Neuron (in vitro differentiated cells): ENCODE results near the gene CMTM4.

ENCODE experiments used
- H2AFZ ChIP-seq: one replicate; pipeline ENCODE4 v1.6.1; 2013; ENCODE audit warnings: low read depth, mild to moderate bottlenecking, inconsistent platforms, low read length, moderate library complexity
- H3K27me3 ChIP-seq: one replicate; pipeline ENCODE4 v1.6.1; 2013; ENCODE audit warnings: low read length; ENCODE audit not compliant: insufficient read depth
- H3K36me3 ChIP-seq: one replicate; pipeline ENCODE4 v1.6.1; 2013; ENCODE audit warnings: low read length; ENCODE audit not compliant: insufficient read depth
- H3K4me1 ChIP-seq: one replicate; pipeline ENCODE4 v1.6.1; 2013; ENCODE audit warnings: low read length; ENCODE audit not compliant: insufficient read depth
- H3K4me3 ChIP-seq: 2 replicates; pipeline ENCODE4 v1.5.1; 2013; ENCODE audit warnings: mild to moderate bottlenecking, low read length, moderate library complexity
- H3K9me3 ChIP-seq: one replicate; pipeline ENCODE4 v1.6.1; 2013; ENCODE audit warnings: low read length

The CMTM4 gene

GRCh38 chr16:66717776-66718175, 21.2 kb upstream of the CMTM4 start:
- Histone ChIP-seq H2AFZ (no peak overlapping the region), H3K27me3 (no peaks in the 10 kb centered on the region), H3K36me3 (peaks cover 35% of the 10 kb centered on the region), H3K9me3 (no peaks in the 10 kb centered on the region), H3K4me3 (no peak overlapping the region), H3K4me1 (no peaks in the 10 kb centered on the region)

DNA sequence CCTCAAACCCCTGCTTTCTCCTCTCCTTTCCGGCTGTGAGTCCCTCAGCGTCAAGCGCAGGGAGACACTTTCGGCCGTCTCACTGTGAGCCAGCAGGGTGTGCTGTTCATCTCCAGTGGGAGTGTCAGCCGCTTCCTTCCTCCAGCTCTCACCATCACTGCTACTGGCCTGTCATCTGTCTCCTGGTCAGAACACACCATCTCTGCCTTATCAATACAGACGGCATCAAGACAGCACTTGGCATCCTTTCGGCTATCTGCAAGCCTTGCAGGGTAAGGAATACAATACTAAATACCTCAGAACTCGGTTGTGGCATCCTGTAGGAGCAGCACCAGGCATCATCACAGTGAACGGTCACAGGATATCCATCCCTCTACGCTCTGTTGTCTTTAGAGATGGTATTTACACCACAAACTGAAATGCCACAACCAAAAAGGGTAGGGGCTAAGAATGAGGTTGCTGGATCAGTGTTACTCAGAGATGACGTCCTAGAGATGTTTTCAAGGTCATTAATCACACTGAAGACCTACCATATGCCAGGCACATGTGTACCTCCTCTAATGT, 20.7 kb upstream of the CMTM4 start:
- no peaks in the 10 kb centered on the region for H3K27me3 ChIP-seq
- no peaks in the 10 kb centered on the region for H3K9me3 ChIP-seq
- H2AFZ ChIP-seq, result no peak overlapping the region
- H3K4me3 ChIP-seq, result no peak overlapping the region
- H3K36me3 ChIP-seq, result peaks cover 30% of the 10 kb centered on the region
- no peaks in the 10 kb centered on the region for H3K4me1 ChIP-seq

DNA sequence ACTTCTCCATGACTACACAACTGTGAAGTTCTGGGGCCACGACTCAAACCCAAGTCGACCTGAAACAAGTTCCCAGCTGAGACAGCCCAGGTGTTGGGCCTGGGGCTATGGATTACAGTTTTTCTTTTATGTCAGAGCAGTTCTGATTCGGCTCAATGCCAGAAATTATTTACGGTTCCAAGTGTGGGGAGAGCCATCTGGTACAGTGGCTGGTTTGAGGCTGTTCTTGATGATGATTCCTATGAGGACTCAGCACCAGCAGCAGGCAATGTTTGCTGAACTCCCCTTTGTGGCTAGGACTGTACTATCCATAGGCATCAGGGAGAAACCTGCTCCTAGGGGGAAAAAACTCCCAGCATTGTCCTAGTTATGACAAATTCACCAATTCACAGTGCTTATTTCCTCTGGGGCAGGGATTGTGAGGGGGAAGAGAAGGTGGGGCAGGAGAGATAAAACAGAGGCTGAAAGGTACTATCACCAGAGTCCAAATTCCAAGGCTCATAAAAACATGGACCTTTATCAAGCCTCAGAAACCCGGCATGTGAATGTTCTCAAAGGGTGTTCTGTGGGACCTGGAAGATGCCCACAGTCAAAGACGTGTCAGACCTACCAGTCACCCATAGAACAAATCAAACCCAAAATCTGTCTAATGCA, 18.2 kb upstream of the CMTM4 start:
- no peaks in the 10 kb centered on the region for H3K9me3 ChIP-seq
- H3K4me1 ChIP-seq, result no peaks in the 10 kb centered on the region

DNA sequence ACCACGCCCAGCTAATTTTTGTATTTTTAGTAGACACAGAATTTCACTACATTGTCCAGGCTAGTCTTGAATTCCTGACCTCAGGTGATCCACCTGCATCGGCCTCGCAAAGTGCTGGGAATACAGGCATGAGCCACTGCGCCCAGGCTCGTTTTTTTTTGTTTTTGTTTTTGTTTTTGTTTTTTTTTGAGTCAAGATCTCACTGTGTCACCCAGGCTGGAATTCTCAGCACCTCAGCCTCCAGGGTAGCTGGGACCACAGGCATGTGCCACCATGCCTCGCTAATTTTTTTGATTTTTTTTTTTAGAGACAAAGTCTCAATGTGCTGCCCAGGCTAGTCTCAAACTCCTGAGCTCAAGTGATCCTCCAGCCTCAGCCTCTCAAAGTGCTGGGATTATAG, 17.5 kb upstream of the CMTM4 start:
- Histone ChIP-seq H3K4me1 (no peaks in the 10 kb centered on the region), H3K4me3 (no peak overlapping the region), H3K36me3 (peaks cover 6% of the 10 kb centered on the region), H3K9me3 (no peaks in the 10 kb centered on the region), H3K27me3 (no peaks in the 10 kb centered on the region), H2AFZ (no peak overlapping the region)

More for the DNA sequence above, 18.2 kb upstream of the CMTM4 start:
- H3K36me3 ChIP-seq, result peaks cover 12% of the 10 kb centered on the region
- H3K27me3 ChIP-seq, result no peaks in the 10 kb centered on the region
- no peak overlapping the region for H2AFZ ChIP-seq
- H3K4me3 ChIP-seq, result no peak overlapping the region

DNA sequence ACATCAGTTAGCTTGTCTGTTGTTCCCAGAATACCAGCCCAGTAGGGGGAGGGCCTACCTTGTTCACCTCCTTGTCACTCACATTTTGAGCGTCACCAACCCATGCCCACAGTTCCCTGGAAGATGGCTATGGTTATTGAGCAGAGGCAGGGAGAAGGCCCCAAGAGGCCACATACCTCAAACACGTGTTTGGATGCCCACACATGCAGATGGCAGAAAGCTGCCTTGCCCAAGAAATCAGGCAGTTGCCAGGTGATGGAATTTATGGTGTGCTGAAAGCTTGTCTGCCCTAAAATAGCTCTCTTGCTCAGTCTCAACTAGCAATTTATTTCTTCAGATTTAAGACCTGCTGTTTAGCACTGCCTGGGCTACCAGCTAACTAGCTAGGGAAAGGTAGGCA, 16.5 kb upstream of the CMTM4 start:
- Histone ChIP-seq H3K36me3 (peaks cover 2% of the 10 kb centered on the region), H3K4me1 (no peaks in the 10 kb centered on the region), H2AFZ (no peak overlapping the region)

GRCh38 chr16:66712512-66712911, 16.0 kb upstream of the CMTM4 start:
- Histone ChIP-seq H3K4me1 (peaks cover 2% of the 10 kb centered on the region), H3K36me3 (peaks cover 2% of the 10 kb centered on the region), H2AFZ (no peak overlapping the region), H3K4me3 (no peak overlapping the region), H3K27me3 (no peaks in the 10 kb centered on the region), H3K9me3 (no peaks in the 10 kb centered on the region)

More for the DNA sequence above, 16.5 kb upstream of the CMTM4 start:
- Histone ChIP-seq H3K27me3 (no peaks in the 10 kb centered on the region), H3K4me3 (no peak overlapping the region), H3K9me3 (no peaks in the 10 kb centered on the region)

DNA sequence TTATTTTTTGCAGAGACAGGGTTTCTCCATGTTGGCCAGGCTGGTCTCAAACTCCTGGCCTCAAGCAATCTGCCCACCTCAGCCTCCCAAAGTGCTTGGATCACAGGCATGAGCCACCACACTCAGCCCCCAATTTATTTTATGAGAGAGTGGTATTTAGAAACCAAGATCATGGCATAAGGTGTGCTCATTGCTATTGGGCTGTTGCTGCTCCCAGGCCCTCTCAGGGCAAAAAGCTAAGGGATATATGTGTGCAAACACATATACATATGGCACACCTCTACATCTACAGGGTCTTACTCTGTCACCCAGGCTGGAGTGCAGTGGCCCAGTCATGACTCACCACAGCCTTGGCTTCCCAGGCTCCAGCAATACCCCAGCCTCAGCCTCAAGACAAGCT, 15.0 kb upstream of the CMTM4 start:
- no peaks in the 10 kb centered on the region for H3K27me3 ChIP-seq
- H3K36me3 ChIP-seq, result no peaks in the 10 kb centered on the region
- no peaks in the 10 kb centered on the region for H3K9me3 ChIP-seq
- peaks cover 7% of the 10 kb centered on the region for H3K4me1 ChIP-seq
- H2AFZ ChIP-seq, result no peak overlapping the region
- H3K4me3 ChIP-seq, result no peak overlapping the region

- Histone ChIP-seq H3K27me3 (no peaks in the 10 kb centered on the region), H3K4me3 (no peak overlapping the region), H3K36me3 (no peaks in the 10 kb centered on the region), H3K9me3 (no peaks in the 10 kb centered on the region), H3K4me1 (peaks cover 7% of the 10 kb centered on the region), H2AFZ (no peak overlapping the region)
These were observed 9.9 kb upstream of the CMTM4 start for GRCh38 chr16:66706506-66706880.

- no peak overlapping the region for H3K4me3 ChIP-seq
- H3K4me1 ChIP-seq, result peaks cover 7% of the 10 kb centered on the region
- no peaks in the 10 kb centered on the region for H3K36me3 ChIP-seq
- H2AFZ ChIP-seq, result no peak overlapping the region
- H3K9me3 ChIP-seq, result no peaks in the 10 kb centered on the region
- no peaks in the 10 kb centered on the region for H3K27me3 ChIP-seq
These were observed 9.4 kb upstream of the CMTM4 start for GRCh38 chr16:66705790-66706505.

GRCh38 chr16:66703406-66704215, 7.1 kb upstream of the CMTM4 start:
- no peaks in the 10 kb centered on the region for H3K36me3 ChIP-seq
- no peak overlapping the region for H2AFZ ChIP-seq
- H3K4me3 ChIP-seq, result no peak overlapping the region
- peaks cover 7% of the 10 kb centered on the region for H3K4me1 ChIP-seq
- H3K27me3 ChIP-seq, result no peaks in the 10 kb centered on the region
- no peaks in the 10 kb centered on the region for H3K9me3 ChIP-seq

GRCh38 chr16:66701516-66701915, 5.0 kb upstream of the CMTM4 start:
- H3K4me1 ChIP-seq, result peaks cover 5% of the 10 kb centered on the region
- no peaks in the 10 kb centered on the region for H3K36me3 ChIP-seq
- H2AFZ ChIP-seq, result no peak overlapping the region
- H3K27me3 ChIP-seq, result no peaks in the 10 kb centered on the region
- no peaks in the 10 kb centered on the region for H3K9me3 ChIP-seq
- no peak overlapping the region for H3K4me3 ChIP-seq

- Histone ChIP-seq H3K27me3 (no peaks in the 10 kb centered on the region), H3K4me1 (peaks cover 5% of the 10 kb centered on the region), H2AFZ (no peak overlapping the region), H3K36me3 (no peaks in the 10 kb centered on the region), H3K4me3 (no peak overlapping the region), H3K9me3 (no peaks in the 10 kb centered on the region)
These were observed 4.5 kb upstream of the CMTM4 start for GRCh38 chr16:66701026-66701425.

- no peaks in the 10 kb centered on the region for H3K27me3 ChIP-seq
- H3K36me3 ChIP-seq, result no peaks in the 10 kb centered on the region
- no peaks in the 10 kb centered on the region for H3K9me3 ChIP-seq
- H3K4me1 ChIP-seq, result peaks cover 16% of the 10 kb centered on the region
- no peak overlapping the region for H2AFZ ChIP-seq
- no peak overlapping the region for H3K4me3 ChIP-seq
These were observed 3.4 kb upstream of the CMTM4 start for GRCh38 chr16:66699898-66700297.
